GM12878 (cell line): ENCODE measurements around the gene CGREF1. TPM values are rescaled to one million over a fixed set of nuclear protein-coding genes. Genes with fewer than 3 reads are reported as not detected.

Source experiments
- ATAC-seq: fragments of 200-7000 bp; cut with Tn5 transposase; 3 replicates; pipeline ENCODE4 v1.9.1; 2020; ENCODE audit warnings: mild to moderate bottlenecking, moderate library complexity
- BruUV-seq: library from RNA; stranded (reverse); fragments of 400-500 nt; replicated peaks from 2 replicates; lab custom pipeline; 2021; lab: Mats Ljungman, UMichigan
- CTCF ChIA-PET: fragments of 300-600 bp; sonication (Branson Sonifier 250); formaldehyde crosslinking; extraction: SDS; loops from one replicate; lab custom pipeline; 2021; ENCODE audit warnings: inconsistent platforms; lab: Yijun Ruan, JAX
- POLR2A ChIA-PET: fragments of 350-600 bp; formaldehyde crosslinking; extraction: SDS; loops from one replicate; lab custom pipeline; 2021; ENCODE audit warnings: inconsistent platforms; lab: Charles Lee
- RAD21 ChIA-PET: fragments of 300-600 bp; sonication (Branson Sonifier 250); formaldehyde crosslinking; loops from one replicate; lab custom pipeline; 2023; ENCODE audit warnings: antibody characterized with exemption; ENCODE audit not compliant: unreplicated experiment; lab: Charles Lee
- SMC1A ChIA-PET: fragments of 300-600 bp; sonication (Branson Sonifier 250); formaldehyde crosslinking; loops from one replicate; lab custom pipeline; 2023; ENCODE audit not compliant: unreplicated experiment, uncharacterized antibody; lab: Charles Lee
- DNase-seq: peaks from one replicate; pipeline ENCODE4 v3.0.0-alpha.2; 2011; ENCODE audit warnings: low read depth, low spot score
- FAIRE-seq: peaks from 3 replicates; lab custom pipeline; 2011; peaks lifted over from hg19 to GRCh38; lab: Jason Lieb, UNC
- H2AFZ ChIP-seq: 2 replicates; pipeline ENCODE4 v1.6.0; 2011; ENCODE audit warnings: low read depth, low read length, control low read depth; ENCODE audit not compliant: control insufficient read depth
- H3K27ac ChIP-seq: 2 replicates; pipeline ENCODE4 v1.5.1; 2011; ENCODE audit warnings: control low read depth; ENCODE audit not compliant: control insufficient read depth, insufficient read depth
- H3K27me3 ChIP-seq, 2 experiments: replicated peaks in 1 of 2; 2 replicates each; pipeline versions ENCODE4 v1.6.0 to v1.6.1; 2011; ENCODE audit warnings: low read length in 1 of 2; ENCODE audit not compliant: control insufficient read depth in 2 of 2, insufficient read depth in 2 of 2
- H3K36me3 ChIP-seq, 2 experiments: 2 replicates each; pipeline ENCODE4 v1.5.1; 2011; ENCODE audit warnings: low read length in 1 of 2; ENCODE audit not compliant: control insufficient read depth in 2 of 2, insufficient read depth in 2 of 2
- H3K4me1 ChIP-seq: 2 replicates; pipeline ENCODE4 v1.6.1; 2011; ENCODE audit warnings: mild to moderate bottlenecking, low read length, moderate library complexity, mixed read lengths; ENCODE audit not compliant: control insufficient read depth, insufficient read depth
- H3K4me2 ChIP-seq: 2 replicates; pipeline ENCODE4 v1.6.0; 2011; ENCODE audit warnings: control low read depth; ENCODE audit not compliant: control insufficient read depth, insufficient read depth
- H3K4me3 ChIP-seq: fragments of 200-600 bp; sonication (generic); 2 replicates; pipeline ENCODE4 v1.5.1; 2016
- H3K79me2 ChIP-seq: 2 replicates; pipeline ENCODE4 v1.6.0; 2011; ENCODE audit warnings: low read length; ENCODE audit not compliant: control insufficient read depth, insufficient read depth
- H3K9ac ChIP-seq: 2 replicates; pipeline ENCODE4 v1.8.0; 2011; ENCODE audit warnings: low read length, control low read depth, mixed read lengths; ENCODE audit not compliant: control insufficient read depth, insufficient read depth
- H3K9me3 ChIP-seq: replicated peaks from 3 replicates; pipeline ENCODE4 v1.5.1; 2011; ENCODE audit warnings: mild to moderate bottlenecking, low read length; ENCODE audit not compliant: control insufficient read depth, insufficient read depth
- H4K20me1 ChIP-seq: 2 replicates; pipeline ENCODE4 v1.6.0; 2011; ENCODE audit not compliant: control insufficient read depth, insufficient read depth
- BHLHE40 ChIP-seq, 2 experiments: fragments of 450-650 bp in 1 of 2; IDR thresholded peaks; 2 replicates each; pipeline ENCODE4 v1.6.1; 2011 to 2017; ENCODE audit warnings: low read depth in 2 of 2, borderline replicate concordance in 1 of 2, improper control_type of control experiment in 1 of 2, low read length in 1 of 2, mild to moderate bottlenecking in 1 of 2
- BMI1 ChIP-seq: fragments of 450-650 bp; IDR thresholded peaks from 2 replicates; pipeline ENCODE4 v1.6.1; 2016; ENCODE audit warnings: mild to moderate bottlenecking, moderate library complexity, borderline replicate concordance
- CBX5 ChIP-seq: sonication (generic); IDR thresholded peaks from 2 replicates; pipeline ENCODE4 v1.6.1; 2016; ENCODE audit warnings: low read depth, moderate library complexity, mild to moderate bottlenecking, inconsistent platforms
- DPF2 ChIP-seq: fragments of 450-650 bp; IDR thresholded peaks from 2 replicates; pipeline ENCODE4 v1.6.1; 2017; ENCODE audit warnings: mild to moderate bottlenecking
- HCFC1 ChIP-seq: fragments of 150-350 bp; IDR thresholded peaks from 2 replicates; pipeline ENCODE4 v1.6.1; 2014; ENCODE audit warnings: low read length
- RB1 ChIP-seq: fragments of 450-650 bp; formaldehyde crosslinking; IDR thresholded peaks from 2 replicates; pipeline ENCODE4 v1.6.1; 2017; ENCODE audit warnings: mild to moderate bottlenecking, borderline replicate concordance
- RFX5 ChIP-seq: IDR thresholded peaks from 2 replicates; pipeline ENCODE4 v1.6.1; 2011; ENCODE audit warnings: low read depth, low read length, improper control_type of control experiment
- SP1 ChIP-seq: IDR thresholded peaks from one replicate; pipeline ENCODE4 v1.6.1; 2011; ENCODE audit warnings: low read depth, low read length
- SPI1 ChIP-seq: IDR thresholded peaks from 2 replicates; pipeline ENCODE4 v1.6.1; 2011; ENCODE audit warnings: low read depth, mild to moderate bottlenecking, low read length, moderate library complexity, borderline replicate concordance; ENCODE audit not compliant: insufficient read depth
- TCF3 ChIP-seq: IDR thresholded peaks from 2 replicates; pipeline ENCODE4 v1.6.1; 2012; ENCODE audit warnings: low read depth, mild to moderate bottlenecking, low read length, borderline replicate concordance; ENCODE audit not compliant: insufficient read depth
- YBX1 ChIP-seq: fragments of 450-650 bp; IDR thresholded peaks from 2 replicates; pipeline ENCODE4 v1.6.1; 2016; ENCODE audit warnings: antibody characterized with exemption
- WGBS: methylation state at CpG from one replicate; pipeline ENCODE4 v1.1.6; 2016; ENCODE audit warnings: low lambda C conversion rate; ENCODE audit not compliant: insufficient replicate concordance, insufficient coverage; ENCODE audit errors: missing lambda C conversion rate; 5-methylcytosine and 5-hydroxymethylcytosine counted together
- in situ Hi-C: fragments of 300-500 bp; cut with MboI; formaldehyde crosslinking; loops from 9 replicates; pipeline ENCODE4 v1.14.3; 2018; ENCODE audit warnings: mixed read lengths
- intact Hi-C: fragments of 100-400 bp; cut with micrococcal nuclease; formaldehyde crosslinking; loops from one replicate; pipeline ENCODE4 v1.14.2; 2022; ENCODE audit not compliant: unreplicated experiment
- polyA plus RNA-seq, 11 experiments: library from polyadenylated mRNA; depleted of rRNA in 4 of 11; unstranded in 6 of 11; stranded (reverse) in 5 of 11; fragments of >200 nt; fragmentation: Nextera tagmentation in 4 of 11; fragmentation: Illumina TruSeq in 1 of 11; extraction: Ambion mirVana in 4 of 11; extraction: Trizol in 1 of 11; gene quantifications; 1 replicate in 1 of 11; 2 replicates in 10 of 11; pipeline versions ENCODE4 v1.2.1 to v1.2.3, GENCODE V29; 2011 to 2016; ENCODE audit warnings: inconsistent platforms in 2 of 11, missing spikeins in 2 of 11, low read depth in 1 of 11
- total RNA-seq, 4 experiments: library from RNA; depleted of rRNA in 3 of 4; stranded (reverse); fragments of >200 nt in 3 of 4; fragmentation: Illumina TruSeq in 1 of 4; extraction: Trizol in 1 of 4; gene quantifications; 2 replicates each; pipeline versions ENCODE4 v1.2.1 to v1.2.3, GENCODE V29; 2013 to 2021
- TF ChIP-seq, protein P1 (sequence below): IDR thresholded peaks from 2 replicates; pipeline ENCODE4 v1.6.1; 2011; ENCODE audit warnings: low read depth, low read length, improper control_type of control experiment, borderline replicate concordance

Gene CGREF1
- total and polyA plus RNA-seq, 10 of the 15 experiments (the other 5 are each of a cell fraction or from before 2014, with no cell fraction given), result 0.06 to 0.21 TPM; not detected in 8

DNA sequence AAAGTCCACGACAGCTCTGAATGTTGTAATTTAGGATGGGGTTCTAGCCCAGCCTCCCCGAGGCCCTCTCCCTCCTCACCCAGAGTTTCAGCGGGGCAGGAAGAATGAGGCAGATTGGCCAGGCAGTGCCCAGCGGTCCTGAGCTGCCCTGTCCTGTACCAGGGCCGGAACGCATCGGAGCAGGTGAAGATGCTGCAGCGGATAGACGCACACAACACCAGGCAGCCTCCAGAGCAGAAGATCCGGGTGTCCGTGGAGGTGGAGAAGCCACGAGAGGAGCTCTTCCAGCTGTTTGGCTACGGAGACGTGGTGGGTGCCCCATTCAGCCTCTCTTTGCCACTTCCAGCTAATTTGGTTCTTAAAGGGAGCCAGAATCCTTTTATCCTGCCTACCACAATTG, 21.6 kb downstream of the CGREF1 start:
- H3K4me3 ChIP-seq, result no peak overlapping the region
- H3K79me2 ChIP-seq, result no peaks in the 10 kb centered on the region
- no peak overlapping the region for H3K9ac ChIP-seq
- no peak overlapping the region for H3K27ac ChIP-seq
- H3K9me3 ChIP-seq, result no peaks in the 10 kb centered on the region
- no peaks in the 10 kb centered on the region; the same call in 1 of the 2 replicates for H3K4me1 ChIP-seq
- no peaks in the 10 kb centered on the region; a peak in 1 of 4 replicates for H3K36me3 ChIP-seq
- H3K27me3 ChIP-seq, result no peaks in the 10 kb centered on the region
- intact Hi-C loops (no loop called here), in situ Hi-C loops (loop anchor here (5.0 kb wide), 1 partner anchor 185 kb away; the partner anchor contains the start of gene TRIM54)
- no peak overlapping the region for H2AFZ ChIP-seq
- SMC1A ChIA-PET, result interaction anchor here (1.1 to 4.7 kb wide), 6 partner anchors 10 to 246 kb away, joined by 3 to 19 read pairs (median 6); no protein-coding TSS in a partner anchor
- POLR2A ChIA-PET, result no interaction called here
- RAD21 ChIA-PET, result interaction anchor here (1.2 to 4.4 kb wide), 5 partner anchors 55 to 206 kb away, joined by 6 to 39 read pairs (median 15); no protein-coding TSS in a partner anchor
- no peak for TF ChIP-seq RFX5
- no peak for TF ChIP-seq HCFC1
- no peak for TF ChIP-seq BHLHE40 (IDR thresholded peaks at IDR 0.05; ENCODE audit: borderline replicate concordance in 1 of 2, low read depth in 2 of 2, low read length in 1 of 2)
- FAIRE-seq (no peak), ATAC-seq (no peak), DNase-seq (no peak)
- WGBS, result 75% methylated on average over 14 of the region's 14 CpGs
- CTCF ChIA-PET, result interaction anchor here (0.9 to 9.3 kb wide), 15 partner anchors 9 to 206 kb away, joined by 3 to 132 read pairs (median 5); partner anchors contain the start of genes ABHD1, KHK and TRIM54
- no peaks in the 10 kb centered on the region for H4K20me1 ChIP-seq
- no peak overlapping the region for H3K4me2 ChIP-seq
- no TSS peak for BruUV-seq

- CTCF ChIA-PET, result interaction anchor here (0.9 to 9.3 kb wide), 17 partner anchors 9 to 492 kb away, joined by 3 to 132 read pairs (median 4); partner anchors contain the start of genes ABHD1, KHK and TRIM54
- in situ Hi-C loops, result loop anchor here (5.0 kb wide), 1 partner anchor 185 kb away; the partner anchor contains the start of gene TRIM54
- POLR2A ChIA-PET, result no interaction called here
- no peak for TF ChIP-seq SPI1
- TF ChIP-seq BMI1, result no peak
- TF ChIP-seq YBX1, result no peak
- TF ChIP-seq DPF2, result no peak
- no peak for TF ChIP-seq RB1
- TF ChIP-seq, protein P1, sequence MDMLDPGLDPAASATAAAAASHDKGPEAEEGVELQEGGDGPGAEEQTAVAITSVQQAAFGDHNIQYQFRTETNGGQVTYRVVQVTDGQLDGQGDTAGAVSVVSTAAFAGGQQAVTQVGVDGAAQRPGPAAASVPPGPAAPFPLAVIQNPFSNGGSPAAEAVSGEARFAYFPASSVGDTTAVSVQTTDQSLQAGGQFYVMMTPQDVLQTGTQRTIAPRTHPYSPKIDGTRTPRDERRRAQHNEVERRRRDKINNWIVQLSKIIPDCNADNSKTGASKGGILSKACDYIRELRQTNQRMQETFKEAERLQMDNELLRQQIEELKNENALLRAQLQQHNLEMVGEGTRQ, result no peak
- no peak for TF ChIP-seq TCF3
- TF ChIP-seq CBX5, result no peak
- TF ChIP-seq SP1, result no peak
Observed at GRCh38 chr2:27096748-27097297, 22.1 kb downstream of the CGREF1 start.

More at GRCh38 chr2:27096748-27097297, 22.1 kb downstream of the CGREF1 start:
- BruUV-seq, result no TSS peak
- no peak for FAIRE-seq
- Histone ChIP-seq H3K79me2 (no peaks in the 10 kb centered on the region), H4K20me1 (no peaks in the 10 kb centered on the region), H3K9me3 (no peaks in the 10 kb centered on the region), H3K4me1 (no peaks in the 10 kb centered on the region; the same call in 1 of the 2 replicates), H3K9ac (no peak overlapping the region), H2AFZ (peak overlapping the region; percentile 91), H3K36me3 (no peaks in the 10 kb centered on the region; a peak in 1 of 4 replicates), H3K27ac (no peak overlapping the region), H3K27me3 (no peaks in the 10 kb centered on the region), H3K4me3 (no peak overlapping the region), H3K4me2 (no peak overlapping the region)
- WGBS, result 62% methylated on average over 3 of the region's 3 CpGs
- ATAC-seq, result no peak
- RAD21 ChIA-PET, result interaction anchor here (1.2 to 4.4 kb wide), 3 partner anchors 95 to 206 kb away, joined by 6 to 23 read pairs (median 15); no protein-coding TSS in a partner anchor
- intact Hi-C loops, result no loop called here
- SMC1A ChIA-PET, result interaction anchor here (1.1 to 4.7 kb wide), 8 partner anchors 9 to 247 kb away, joined by 3 to 19 read pairs (median 5); no protein-coding TSS in a partner anchor
- no peak for DNase-seq
